Stimulated activated CD4-positive, alpha-beta T cell treated with anti-CD3 and anti-CD28 coated beads, TNF-alpha, amount 100 ng/mL, for 1 hour (primary cell): Measurements from ENCODE around the gene PODNL1.

Experiments
- DNase-seq, 3 donors: peaks; one replicate each; pipeline ENCODE4 v3.0.0-alpha.2; 2020; ENCODE audit warnings: low read depth in 3 of 3, low spot score in 1 of 3

The PODNL1 gene

GRCh38 chr19:13958043-13958442 lies 19.8 kb upstream of the PODNL1 start:
- no peak for DNase-seq

GRCh38 chr19:13957051-13957450 lies 18.8 kb upstream of the PODNL1 start:
- no peak for DNase-seq

GRCh38 chr19:13956365-13956744 lies 18.1 kb upstream of the PODNL1 start:
- no peak for DNase-seq

- no peak for DNase-seq
These were observed 17.6 kb upstream of the PODNL1 start for GRCh38 chr19:13955662-13956364.

GRCh38 chr19:13954185-13954584 lies 16.0 kb upstream of the PODNL1 start:
- no peak for DNase-seq

GRCh38 chr19:13952931-13953531 lies 14.8 kb upstream of the PODNL1 start:
- DNase-seq, result no peak

GRCh38 chr19:13952154-13952930 lies 14.1 kb upstream of the PODNL1 start, which contains the start of gene DCAF15:
TSS of gene DCAF15 (plus strand) at chr19:13952509. CDS start at chr19:13952513, 4 bp downstream.
- peak; percentile 93 to 99 (median 95) for DNase-seq

GRCh38 chr19:13951799-13952153 lies 13.6 kb upstream of the PODNL1 start:
- no peak for DNase-seq

- DNase-seq, result no peak
These were observed 12.8 kb upstream of the PODNL1 start for GRCh38 chr19:13951043-13951442.

GRCh38 chr19:13946414-13946813 lies 8.2 kb upstream of the PODNL1 start:
- DNase-seq, result no peak

- DNase-seq, result no peak
These were observed 3.9 kb upstream of the PODNL1 start for GRCh38 chr19:13942023-13942684.

- no peak for DNase-seq
These were observed 527 bp downstream of the PODNL1 start for GRCh38 chr19:13937479-13938300.

- no peak for DNase-seq
These were observed 2.3 kb downstream of the PODNL1 start for GRCh38 chr19:13935765-13936510.

- no peak for DNase-seq
These were observed 3.5 kb downstream of the PODNL1 start for GRCh38 chr19:13934785-13935109.

- DNase-seq, result no peak
These were observed 5.3 kb downstream of the PODNL1 start for GRCh38 chr19:13932911-13933393.

- DNase-seq, result no peak
These were observed 6.0 kb downstream of the PODNL1 start for GRCh38 chr19:13932149-13932637.

- DNase-seq, result no peak
These were observed 6.6 kb downstream of the PODNL1 start for GRCh38 chr19:13931391-13932148.

GRCh38 chr19:13930402-13930801 lies 7.8 kb downstream of the PODNL1 start:
- DNase-seq, result no peak

GRCh38 chr19:13929956-13930355 lies 8.3 kb downstream of the PODNL1 start:
- DNase-seq, result no peak
